GM21529 (cell line): ENCODE data around the gene LDB2.
"Not testable (repeated sequence)": the region's sequence is repeated elsewhere in the genome, so short reads cannot be mapped to it uniquely, and the experiment has no call there.

Experiments used
- ATAC-seq: cut with Tn5 transposase; IDR thresholded peaks from one replicate; pipeline ENCODE4 v1.9.1; 2021; ENCODE audit not compliant: unreplicated experiment

LDB2 gene

DNA sequence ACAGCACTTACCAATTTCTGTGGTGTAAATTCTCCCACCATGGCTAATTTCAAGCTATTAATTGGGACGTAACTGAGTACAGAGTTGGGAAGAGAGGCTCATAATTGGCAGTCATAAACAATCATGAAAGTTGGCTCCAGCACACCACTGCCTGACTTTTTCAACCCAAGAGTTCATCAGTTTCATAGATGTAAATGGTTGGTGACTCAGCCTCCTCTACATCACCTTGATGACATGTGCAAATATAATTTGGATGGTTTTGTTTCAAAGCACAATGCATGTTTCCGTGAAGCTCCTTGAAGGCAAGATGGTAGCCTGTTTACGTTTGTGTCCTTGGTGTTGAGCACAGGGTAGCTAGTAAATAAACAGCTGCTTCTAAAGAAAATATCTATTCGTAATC is 235.1 kb downstream of the LDB2 start:
- ATAC-seq, result no peak

DNA sequence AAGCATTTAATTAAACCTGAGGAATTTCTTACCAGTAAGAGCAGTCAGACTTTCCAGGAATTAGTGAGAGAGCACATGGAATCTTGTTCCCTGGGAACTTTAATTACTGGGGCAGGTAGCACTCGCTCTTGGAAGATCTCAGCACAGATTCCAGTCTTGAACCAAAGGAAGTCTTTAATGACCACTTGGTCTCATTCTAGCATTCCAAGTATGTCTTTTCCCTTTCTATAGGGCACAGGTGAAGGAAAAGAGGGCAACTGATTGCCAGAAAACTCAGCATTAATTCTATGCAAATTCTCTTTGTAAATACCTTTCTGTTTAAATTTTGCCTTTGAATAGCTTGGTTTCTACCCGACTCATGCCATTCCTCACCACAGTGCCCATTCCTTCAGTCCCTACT is 236.6 kb downstream of the LDB2 start:
- ATAC-seq, result no peak

DNA sequence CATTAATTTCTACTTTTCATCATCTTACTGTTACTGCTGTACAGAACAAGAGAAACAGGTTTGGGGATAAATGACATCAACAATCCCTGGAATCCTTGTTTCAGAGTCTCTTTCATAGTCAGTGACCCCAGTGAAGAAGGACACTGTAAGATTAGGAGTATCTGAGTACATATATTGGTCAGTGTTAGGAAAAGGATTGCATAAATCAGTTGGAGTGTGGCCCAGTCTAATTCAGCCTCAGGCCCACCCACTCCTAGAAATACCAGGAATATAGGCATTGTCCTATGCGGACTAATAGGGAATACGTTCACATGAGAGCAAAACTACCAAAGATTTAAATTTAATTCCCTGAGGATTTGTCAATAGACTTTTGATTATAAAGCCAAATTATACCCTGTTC is 237.8 kb downstream of the LDB2 start:
- no peak for ATAC-seq

DNA sequence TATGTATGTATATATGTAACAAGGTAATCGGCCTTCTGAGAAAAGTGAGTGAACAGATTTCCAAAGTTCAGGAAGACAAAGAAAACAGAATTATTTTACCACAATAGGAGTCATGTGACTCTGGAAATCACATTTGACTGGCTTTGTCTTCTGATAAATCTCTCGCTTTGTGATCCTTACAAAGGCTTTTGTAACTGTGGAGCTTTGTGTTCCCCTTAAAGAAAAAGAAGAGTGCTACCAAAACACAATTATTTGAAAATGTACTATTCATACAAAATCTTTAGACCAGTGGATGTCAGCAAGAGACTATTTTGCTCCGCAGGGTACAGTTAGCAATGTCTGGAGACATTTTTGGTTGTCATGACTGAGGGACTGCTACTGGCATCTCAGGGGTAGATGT is 238.8 kb downstream of the LDB2 start:
- ATAC-seq, result no peak

DNA sequence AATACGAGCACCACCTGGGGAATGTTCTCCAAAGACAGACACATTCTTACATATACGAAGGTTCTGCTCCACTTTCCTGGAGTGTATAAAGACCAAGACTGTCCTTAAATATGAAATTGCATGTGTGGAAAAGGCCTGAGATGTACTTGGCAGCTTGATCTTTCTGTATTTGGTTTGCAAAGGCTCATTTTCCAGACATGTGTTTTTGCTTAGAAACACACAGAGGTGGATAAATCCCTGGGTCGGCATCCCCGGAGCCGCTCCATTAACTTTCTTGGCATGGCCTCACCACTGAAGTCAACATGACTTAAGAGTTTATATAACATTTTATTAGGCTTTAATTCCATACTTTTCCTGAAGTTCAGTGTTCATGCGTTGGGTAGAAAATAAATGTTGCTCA is 239.4 kb downstream of the LDB2 start:
- no peak for ATAC-seq

DNA sequence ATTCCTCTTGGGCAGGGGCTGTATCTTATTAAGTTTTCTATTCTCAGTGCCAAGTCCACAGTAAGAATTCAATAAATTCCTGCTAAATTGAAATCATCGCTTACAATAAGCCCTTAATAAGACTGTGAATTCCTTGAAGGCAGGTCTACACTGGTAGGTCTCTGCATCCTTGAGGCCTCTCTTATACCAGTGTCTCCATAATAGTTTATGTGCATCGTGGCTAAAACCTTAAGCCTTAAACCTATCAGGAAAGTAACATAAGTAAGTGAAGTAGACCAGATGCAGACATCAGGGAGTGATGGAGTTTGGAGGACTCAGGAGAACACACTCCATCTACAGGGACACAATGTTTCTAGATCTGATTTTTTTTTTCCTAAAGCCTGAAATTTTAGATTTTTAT is 240.3 kb downstream of the LDB2 start:
- no peak for ATAC-seq

DNA sequence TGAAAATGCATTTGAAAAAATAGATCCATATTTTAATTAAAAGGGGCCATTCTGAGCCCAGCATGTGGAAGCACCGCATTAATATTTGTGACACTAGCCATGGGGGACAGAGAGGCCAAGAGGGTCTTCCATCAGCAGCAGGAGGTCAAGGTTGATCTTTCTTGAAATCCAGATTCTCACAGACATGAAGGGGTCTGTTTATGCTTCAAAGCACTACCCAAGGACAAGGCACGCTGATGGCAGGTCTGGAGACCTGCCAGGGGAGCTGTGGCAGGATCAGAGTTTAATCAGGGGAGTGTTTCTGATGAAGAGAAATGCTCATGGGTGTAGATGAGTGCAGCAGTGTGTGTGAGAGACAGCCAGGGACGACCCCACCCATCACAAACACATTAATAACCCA is 243.3 kb downstream of the LDB2 start:
- ATAC-seq, result no peak

DNA sequence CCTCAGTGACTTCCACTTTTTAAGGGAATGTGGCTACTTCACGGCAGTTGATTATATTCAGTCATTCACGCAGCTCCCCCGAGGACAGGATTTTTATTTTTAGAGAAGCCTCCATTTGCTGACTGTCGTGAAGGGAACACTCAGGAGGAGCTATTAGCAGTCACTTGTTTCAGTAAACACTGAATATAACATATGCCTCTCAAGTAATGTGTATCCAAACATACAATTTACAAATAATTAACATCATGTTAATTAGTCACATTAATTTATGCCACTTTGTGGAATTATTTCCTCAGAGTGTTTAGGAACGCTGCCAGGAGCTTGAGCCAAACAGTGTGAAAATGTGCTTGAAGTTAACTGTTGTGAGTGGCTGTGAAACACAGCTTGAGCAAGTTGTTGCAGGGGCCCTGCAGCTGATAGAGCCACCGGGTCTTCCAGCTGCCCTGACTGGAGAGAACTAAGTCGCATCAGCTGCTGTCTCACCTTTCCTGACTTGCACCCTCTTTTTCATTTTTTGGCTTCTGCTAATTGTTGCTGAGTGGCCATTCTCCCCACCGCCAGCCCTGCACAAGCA is 245.6 kb downstream of the LDB2 start:
- no peak for ATAC-seq

DNA sequence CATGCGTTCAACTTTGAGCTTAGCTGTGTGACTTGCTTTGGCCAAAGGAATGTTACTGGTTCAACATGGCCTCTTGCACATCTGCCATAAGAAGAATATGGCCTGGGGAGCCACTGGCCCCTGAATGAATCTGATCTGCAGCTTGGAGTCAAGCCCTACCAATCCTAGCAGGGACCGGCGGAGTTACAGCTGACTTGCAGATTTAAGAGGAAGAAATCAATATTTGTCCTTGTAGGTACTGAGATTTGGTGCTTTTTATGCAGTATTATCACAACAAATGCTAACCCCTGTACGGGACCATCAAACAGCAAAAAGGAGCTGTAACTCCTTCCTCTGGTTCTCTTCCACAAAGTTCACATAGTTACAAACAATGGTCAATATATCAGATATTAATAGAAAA is 252.0 kb downstream of the LDB2 start:
- ATAC-seq, result no peak

DNA sequence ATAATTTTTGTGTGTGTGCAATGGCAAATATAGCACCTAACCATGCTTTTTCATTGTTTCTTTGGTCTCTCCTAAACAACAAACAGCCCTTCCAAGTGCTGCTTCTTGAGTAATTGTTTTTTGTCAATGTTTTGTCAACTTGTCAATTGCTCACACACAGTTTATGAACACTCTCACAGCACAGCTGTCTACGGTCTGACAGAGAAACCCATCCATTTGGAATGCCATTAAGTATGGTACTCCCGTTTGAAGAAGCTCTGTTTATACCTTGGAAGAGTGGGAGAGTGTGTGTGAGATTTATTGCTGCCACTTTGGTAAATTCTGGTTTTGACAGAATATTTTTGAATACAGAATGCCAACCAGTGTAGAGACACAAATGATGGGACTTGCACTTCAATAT is 254.6 kb downstream of the LDB2 start:
- no peak for ATAC-seq

DNA sequence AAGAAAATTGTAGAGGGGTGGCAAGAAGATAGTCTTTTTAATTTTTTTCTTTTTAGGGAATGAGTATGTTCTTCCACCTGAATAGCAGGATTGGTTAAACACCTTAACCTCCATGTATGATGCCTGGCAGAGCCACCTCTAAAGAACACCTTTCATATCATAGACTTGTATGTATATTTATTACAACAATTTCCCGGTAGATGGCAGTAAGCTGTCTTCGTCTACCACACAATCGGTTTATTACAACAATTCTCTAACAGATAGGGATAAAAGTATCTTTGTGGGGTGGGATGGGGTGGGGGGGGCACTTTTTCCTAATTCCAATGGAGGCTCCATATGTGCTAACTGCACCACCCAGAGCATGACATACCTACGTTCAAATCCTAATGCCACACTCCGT is 255.5 kb downstream of the LDB2 start:
- no peak for ATAC-seq

DNA sequence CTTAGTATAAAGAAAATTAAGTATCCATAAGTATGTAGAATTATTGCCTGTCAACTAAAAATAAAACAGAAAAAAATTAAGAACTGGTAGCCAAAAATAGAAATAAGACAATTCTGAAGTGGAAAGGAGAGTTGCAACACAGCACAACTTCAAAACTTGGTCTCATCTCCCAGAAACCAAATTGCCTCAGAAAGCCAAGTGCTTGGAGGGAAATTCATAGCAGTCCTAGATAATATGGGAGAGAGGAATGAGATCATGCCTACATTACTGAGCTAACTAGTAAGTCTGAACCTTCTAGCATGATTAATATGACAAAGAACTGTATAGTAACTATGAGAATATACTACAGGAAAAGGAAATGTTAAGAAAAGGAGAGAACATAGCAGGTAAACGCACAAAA is 256.5 kb downstream of the LDB2 start:
- no peak for ATAC-seq

DNA sequence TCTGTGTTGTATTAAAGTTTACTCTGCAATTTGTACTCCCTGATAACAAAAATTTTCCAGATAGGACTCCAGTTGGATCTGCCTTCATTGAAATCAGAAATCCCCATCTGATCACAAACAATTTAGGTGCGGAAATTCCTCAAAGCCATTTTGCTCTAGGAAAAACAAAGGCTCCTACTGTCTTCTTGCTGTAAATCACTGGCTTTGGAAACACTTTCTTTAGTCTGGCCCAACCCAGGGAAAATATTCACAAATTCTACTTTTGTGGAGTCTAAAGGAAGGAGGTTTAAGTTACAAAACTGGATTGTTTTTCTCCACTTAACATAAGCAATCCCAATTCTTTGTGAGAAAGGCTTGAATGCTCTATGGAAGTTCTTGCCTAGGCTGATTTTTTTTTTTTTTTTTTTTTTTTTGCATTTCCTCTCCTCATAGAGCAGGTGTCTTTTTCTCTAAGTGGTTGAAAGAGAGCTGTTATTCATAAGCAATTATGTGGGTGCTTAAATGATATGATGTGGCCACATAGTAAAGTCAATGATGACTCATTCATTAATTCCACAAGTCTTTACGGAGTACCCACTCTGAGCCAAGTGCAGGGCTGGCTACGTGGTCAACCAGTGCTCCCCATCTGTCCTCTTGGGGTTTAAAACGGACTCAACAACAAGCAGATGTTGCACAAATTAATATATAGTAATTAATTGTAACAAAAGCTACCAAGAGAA is 261.4 kb downstream of the LDB2 start:
- no peak for ATAC-seq

DNA sequence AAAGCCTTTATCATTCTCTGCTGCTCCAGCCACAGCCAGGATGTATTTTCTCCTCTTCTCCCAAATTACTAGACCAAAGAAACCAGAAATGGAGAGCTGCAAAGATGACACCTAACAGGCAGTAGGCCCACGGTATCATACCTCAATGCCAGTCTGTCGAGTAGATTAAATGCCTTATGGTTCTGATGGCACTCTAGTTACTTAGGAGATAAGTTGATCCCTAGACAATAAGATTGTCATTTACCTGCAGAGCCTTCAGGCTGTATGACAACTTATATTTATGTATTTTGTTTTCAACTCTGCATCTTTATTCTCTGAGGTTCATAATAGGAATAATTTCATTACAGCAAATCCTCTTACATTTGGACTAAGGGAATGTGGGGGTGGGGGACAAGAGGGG is 262.1 kb downstream of the LDB2 start:
- ATAC-seq, result no peak

DNA sequence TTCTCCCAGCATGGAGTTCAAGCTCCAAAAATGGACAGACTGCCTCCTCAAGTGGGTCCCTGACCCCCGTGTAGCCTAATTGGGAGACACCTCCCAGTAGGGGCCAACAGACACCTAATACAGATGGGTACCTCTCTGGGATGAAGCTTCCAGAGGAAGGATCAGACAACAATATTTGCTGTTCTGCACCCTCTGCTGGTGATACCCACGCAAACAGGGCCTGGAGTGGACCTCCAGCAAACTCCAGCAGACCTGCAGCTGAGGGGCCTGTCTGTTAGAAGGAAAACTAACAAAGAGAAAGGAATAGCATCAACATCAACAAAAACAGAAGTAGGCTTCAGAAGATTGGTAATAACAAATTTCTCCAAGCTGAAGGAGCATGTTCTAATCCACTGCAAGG is 269.2 kb downstream of the LDB2 start:
- not testable (repeated sequence) for ATAC-seq

DNA sequence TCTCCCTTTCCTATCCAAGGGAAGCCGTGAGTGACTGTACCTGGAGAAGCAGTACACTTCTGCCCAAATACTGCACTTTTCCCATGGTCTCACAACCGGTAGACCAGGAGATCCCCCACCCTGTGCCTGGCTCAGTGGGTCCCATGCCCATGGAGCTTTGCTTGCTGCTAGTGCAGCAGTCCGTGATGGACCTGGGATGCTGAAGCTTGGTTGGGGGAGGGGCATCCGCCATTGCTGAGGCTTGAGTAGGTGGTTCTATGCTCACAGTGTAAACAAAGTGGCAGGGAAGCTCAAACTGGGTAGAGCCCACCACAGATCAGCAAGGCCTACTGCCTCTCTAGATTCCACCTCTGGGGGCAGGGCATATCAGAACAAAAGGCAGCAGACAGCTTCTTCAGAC is 269.6 kb downstream of the LDB2 start:
- ATAC-seq, result not testable (repeated sequence)

DNA sequence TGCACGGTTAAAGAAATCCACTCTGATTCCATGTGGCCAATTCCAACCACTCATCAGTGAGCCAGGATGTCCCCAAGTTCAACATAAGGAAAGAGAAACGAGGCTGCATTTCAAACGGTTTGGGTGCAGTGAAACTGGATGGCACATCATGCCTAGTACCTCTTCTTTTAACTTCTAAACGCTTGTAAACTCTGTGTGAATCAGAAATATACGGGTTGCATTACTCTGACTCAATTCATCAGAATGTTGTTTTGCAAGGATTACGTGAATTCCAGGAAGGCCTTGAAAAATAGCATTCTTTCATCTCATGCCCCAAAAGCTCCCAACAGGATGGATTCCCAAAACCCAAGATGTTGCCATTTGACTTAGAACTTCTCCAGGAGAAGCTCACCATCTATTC is 270.4 kb downstream of the LDB2 start:
- no peak for ATAC-seq

DNA sequence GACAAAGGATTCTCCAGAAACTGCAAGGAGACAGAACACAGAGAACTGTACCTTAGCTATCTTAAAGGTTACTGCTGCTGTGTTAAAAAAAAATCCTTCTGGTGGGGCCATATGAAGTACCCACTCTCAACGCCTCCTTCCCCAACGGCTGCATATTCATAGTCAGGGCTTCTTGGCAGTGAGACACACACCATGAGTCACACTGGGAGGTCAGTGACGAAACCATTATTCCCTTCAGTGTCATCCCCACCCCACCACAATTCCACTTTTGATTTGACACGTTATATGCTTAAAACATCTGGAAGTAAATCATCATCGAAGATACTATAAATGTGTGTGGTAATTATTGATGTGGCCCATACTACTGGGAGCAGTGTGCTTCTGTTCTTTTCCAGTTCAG is 271.5 kb downstream of the LDB2 start:
- ATAC-seq, result no peak

DNA sequence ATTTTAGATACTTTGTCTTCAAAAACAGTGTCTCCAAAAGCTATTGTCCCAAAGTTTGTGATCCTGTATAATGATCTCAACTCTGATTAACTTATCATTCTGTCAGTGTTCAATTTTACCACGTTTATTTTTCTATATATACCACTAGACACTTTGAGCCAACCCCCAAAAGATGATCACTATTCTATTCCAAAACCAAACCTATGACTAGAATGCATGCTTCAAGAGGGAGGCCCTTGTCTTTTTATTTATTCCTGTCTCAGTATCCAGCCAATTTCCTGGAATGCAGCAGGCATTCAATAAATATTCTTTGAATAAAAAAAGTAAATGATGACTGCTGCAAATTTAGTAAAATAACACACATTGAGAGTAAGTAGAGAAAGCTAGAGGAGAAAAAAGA is 275.6 kb downstream of the LDB2 start:
- ATAC-seq, result no peak

DNA sequence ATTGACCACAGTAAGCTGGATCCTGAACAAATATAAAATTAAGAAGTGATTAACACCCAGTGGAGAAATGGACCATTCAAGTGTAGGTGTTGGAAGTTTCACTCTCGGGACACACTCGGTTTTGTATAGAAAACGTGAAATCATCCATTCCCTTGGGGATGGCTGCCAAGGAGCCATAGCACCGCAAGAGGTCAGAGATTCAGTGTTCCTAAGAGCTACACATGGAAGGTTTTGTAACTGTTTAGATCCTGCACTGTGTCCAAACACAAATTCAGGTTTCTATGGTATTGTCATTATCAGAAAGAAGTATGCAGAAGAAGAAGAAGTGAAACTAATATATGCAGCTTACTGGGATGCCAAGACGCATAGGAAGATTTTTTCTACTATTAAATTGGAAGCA is 281.0 kb downstream of the LDB2 start:
- ATAC-seq, result no peak

DNA sequence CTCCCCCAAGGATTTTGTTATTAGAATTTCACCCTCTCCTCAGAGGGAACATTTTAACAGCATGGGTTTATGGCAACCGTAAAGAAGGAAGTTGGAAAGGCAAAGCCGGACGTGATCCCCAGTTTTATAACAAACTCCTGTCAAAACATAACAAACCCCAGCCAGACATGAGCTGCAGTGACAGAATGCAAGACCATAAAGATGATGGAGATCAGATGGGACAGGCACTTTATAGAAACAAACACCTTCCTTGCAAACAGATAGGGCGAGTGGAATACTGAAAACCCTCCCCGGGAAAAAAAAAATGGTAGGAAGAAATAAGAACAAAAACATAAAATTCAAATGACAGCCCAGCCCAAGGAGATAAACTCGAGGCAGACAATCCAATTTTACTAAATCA is 281.4 kb downstream of the LDB2 start:
- ATAC-seq, result no peak

DNA sequence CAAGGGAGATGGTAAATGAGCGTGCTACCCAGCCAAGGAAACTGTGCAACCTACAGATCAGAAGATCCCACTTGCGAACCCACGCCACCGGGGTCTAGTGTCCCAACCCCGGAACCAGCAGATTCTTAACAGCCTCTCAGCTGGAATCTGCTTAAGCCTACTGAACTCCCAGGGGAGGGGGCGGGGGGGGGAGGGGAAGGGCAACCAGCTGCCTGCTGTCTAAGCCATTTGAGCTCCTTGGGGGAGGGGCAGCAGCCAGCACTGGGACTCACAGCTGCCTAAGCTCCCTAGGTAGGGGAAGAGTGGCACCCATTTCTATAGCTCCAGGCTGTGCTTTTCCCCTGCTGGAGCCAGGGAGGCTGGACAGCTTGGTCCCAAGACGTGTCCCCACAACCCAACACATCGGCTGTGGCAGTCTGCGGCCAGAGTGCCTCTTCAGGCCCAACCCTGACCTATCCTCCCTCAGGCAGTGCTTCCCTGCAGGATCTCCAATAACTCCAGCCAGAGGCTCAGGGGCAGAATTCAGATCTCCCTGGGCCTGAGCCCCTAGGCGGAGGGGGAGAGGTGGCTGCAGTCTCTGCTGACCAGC is 289.2 kb downstream of the LDB2 start:
- ATAC-seq, result no peak

DNA sequence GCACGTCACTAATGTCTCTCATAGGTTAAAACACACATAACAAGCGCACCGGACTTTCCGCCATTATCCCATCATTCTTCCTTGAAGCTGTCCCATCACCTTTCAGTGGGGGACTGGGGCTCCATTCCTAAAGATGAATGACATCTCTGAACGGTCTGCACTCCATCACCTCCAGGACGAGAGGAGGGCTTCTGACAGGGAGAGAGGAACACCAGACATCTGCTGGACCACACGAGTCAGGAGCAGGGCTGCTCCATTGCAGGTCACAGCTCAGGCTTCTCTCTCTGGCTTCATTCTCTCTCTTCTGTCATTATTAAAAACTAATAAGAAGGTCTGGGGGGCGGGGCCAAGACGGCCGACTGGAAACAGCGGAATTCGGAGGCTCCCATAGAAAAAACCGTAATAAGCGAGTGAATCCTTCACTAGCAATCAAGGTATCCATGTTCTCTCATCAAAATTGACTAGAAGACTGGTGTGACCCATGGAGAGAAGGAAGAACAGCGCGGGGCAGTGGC is 289.8 kb downstream of the LDB2 start:
- no peak for ATAC-seq
